IMR-90 (cell line): ENCODE measurements around the gene CCT3. TPM values are rescaled to one million over a fixed set of nuclear protein-coding genes. Genes with fewer than 3 reads are reported as not detected.

Experiments
- ATAC-seq: fragments of 200-7000 bp; cut with Tn5 transposase; 2 replicates; pipeline ENCODE4 v1.9.1; 2020; ENCODE audit warnings: low read depth, mild to moderate bottlenecking, moderate library complexity
- BruUV-seq: library from RNA; stranded (reverse); fragments of 400-500 nt; replicated peaks from 2 replicates; lab custom pipeline; 2021; lab: Mats Ljungman, UMichigan
- CTCF ChIA-PET: fragments of 300-600 bp; formaldehyde crosslinking; extraction: SDS; loops from one replicate; lab custom pipeline; 2021; ENCODE audit warnings: antibody characterized with exemption; lab: Yijun Ruan, JAX
- POLR2A ChIA-PET: fragments of 300-600 bp; sonication (Branson Sonifier 250); formaldehyde crosslinking; loops from one replicate; lab custom pipeline; 2022; ENCODE audit warnings: antibody characterized with exemption; ENCODE audit not compliant: unreplicated experiment; lab: Charles Lee
- DNase-seq: peaks from one replicate; pipeline ENCODE4 v3.0.0; 2013
- H2AFZ ChIP-seq: replicated peaks from 2 replicates; pipeline ENCODE3; 2013; ENCODE audit warnings: low read length, mild to moderate bottlenecking; ENCODE audit not compliant: poor library complexity
- H2AK5ac ChIP-seq: 2 replicates; pipeline ENCODE4 v1.6.1; 2013; ENCODE audit warnings: low read depth, low read length, inconsistent platforms
- H2AK9ac ChIP-seq: replicated peaks from 2 replicates; pipeline ENCODE3; 2013; ENCODE audit warnings: mild to moderate bottlenecking, low read depth, low read length, moderate library complexity; ENCODE audit not compliant: poor library complexity
- H2BK120ac ChIP-seq: 2 replicates; pipeline ENCODE4 v1.6.1; 2013; ENCODE audit warnings: low read depth, low read length, inconsistent platforms
- H2BK15ac ChIP-seq: 3 replicates; pipeline ENCODE4 v1.6.1; 2013; ENCODE audit warnings: low read depth, low read length, inconsistent platforms
- H2BK20ac ChIP-seq: 2 replicates; pipeline ENCODE4 v1.6.1; 2013; ENCODE audit warnings: low read depth, mild to moderate bottlenecking, inconsistent platforms, low read length, moderate library complexity
- H2BK5ac ChIP-seq: 2 replicates; pipeline ENCODE4 v1.6.1; 2013; ENCODE audit warnings: mild to moderate bottlenecking, low read depth, low read length, inconsistent platforms; ENCODE audit not compliant: poor library complexity, severe bottlenecking
- H3K14ac ChIP-seq: replicated peaks from 2 replicates; pipeline ENCODE4 v1.6.1; 2013; ENCODE audit warnings: low read depth, low read length, inconsistent platforms
- H3K18ac ChIP-seq: 2 replicates; pipeline ENCODE4 v1.6.1; 2013; ENCODE audit warnings: low read depth, low read length, control low read depth
- H3K23ac ChIP-seq: 2 replicates; pipeline ENCODE4 v1.6.1; 2013; ENCODE audit warnings: low read depth, low read length, inconsistent platforms
- H3K27ac ChIP-seq: 2 replicates; pipeline ENCODE4 v1.5.1; 2013; ENCODE audit warnings: mild to moderate bottlenecking, control low read depth, low read length; ENCODE audit not compliant: insufficient read depth
- H3K27me3 ChIP-seq: 2 replicates; pipeline ENCODE4 v1.6.1; 2013; ENCODE audit warnings: low read length; ENCODE audit not compliant: control insufficient read depth, insufficient read depth
- H3K36me3 ChIP-seq: 2 replicates; pipeline ENCODE4 v1.6.1; 2013; ENCODE audit warnings: low read length, mixed read lengths; ENCODE audit not compliant: control insufficient read depth, insufficient read depth
- H3K4ac ChIP-seq: 2 replicates; pipeline ENCODE4 v1.6.1; 2013; ENCODE audit warnings: low read depth, low read length, inconsistent platforms
- H3K4me1 ChIP-seq: 2 replicates; pipeline ENCODE4 v1.6.1; 2013; ENCODE audit warnings: low read length, mixed read lengths; ENCODE audit not compliant: control insufficient read depth, insufficient read depth
- H3K4me2 ChIP-seq: 2 replicates; pipeline ENCODE4 v1.6.1; 2013; ENCODE audit warnings: low read depth, mild to moderate bottlenecking, control low read depth, low read length, moderate library complexity
- H3K4me3 ChIP-seq: 2 replicates; pipeline ENCODE4 v1.5.1; 2013; ENCODE audit warnings: low read depth, mild to moderate bottlenecking, control low read depth, low read length, moderate library complexity; ENCODE audit not compliant: insufficient read depth
- H3K56ac ChIP-seq: 2 replicates; pipeline ENCODE4 v1.6.1; 2013; ENCODE audit warnings: low read length, inconsistent platforms; ENCODE audit not compliant: insufficient read depth; ENCODE audit errors: extremely low read depth
- H3K79me1 ChIP-seq, 2 experiments: 2 replicates each; pipeline ENCODE4 v1.6.1; 2013; ENCODE audit warnings: low read length in 2 of 2, inconsistent platforms in 1 of 2, low read depth in 1 of 2
- H3K9ac ChIP-seq: 2 replicates; pipeline ENCODE4 v1.6.1; 2013; ENCODE audit warnings: low read depth, low read length, control low read depth
- H3K9me1 ChIP-seq: 2 replicates; pipeline ENCODE4 v1.6.1; 2013; ENCODE audit warnings: low read length, inconsistent platforms; ENCODE audit not compliant: insufficient read depth
- H3K9me3 ChIP-seq: 2 replicates; pipeline ENCODE4 v1.6.1; 2013; ENCODE audit warnings: low read length; ENCODE audit not compliant: control insufficient read depth, insufficient read depth
- H4K20me1 ChIP-seq: 2 replicates; pipeline ENCODE4 v1.6.1; 2013; ENCODE audit warnings: low read length, inconsistent platforms; ENCODE audit not compliant: insufficient read depth
- H4K5ac ChIP-seq: 2 replicates; pipeline ENCODE4 v1.6.1; 2013; ENCODE audit warnings: mild to moderate bottlenecking, low read depth, low read length, control low read depth
- H4K8ac ChIP-seq, 2 experiments: 2 replicates each; pipeline ENCODE4 v1.6.1; 2013; ENCODE audit warnings: low read depth in 2 of 2, low read length in 2 of 2, control low read depth in 1 of 2, inconsistent platforms in 1 of 2
- H4K91ac ChIP-seq: 2 replicates; pipeline ENCODE4 v1.6.1; 2013; ENCODE audit warnings: low read depth, low read length, inconsistent platforms; ENCODE audit not compliant: insufficient read depth
- BHLHE40 ChIP-seq: fragments of 150-350 bp; IDR thresholded peaks from 2 replicates; pipeline ENCODE4 v1.6.1; 2016; ENCODE audit warnings: mild to moderate bottlenecking, low read depth, low read length
- CEBPB ChIP-seq: IDR thresholded peaks from 2 replicates; pipeline ENCODE4 v1.6.1; 2012; ENCODE audit warnings: low read depth, low read length, improper control_type of control experiment
- CHD1 ChIP-seq: IDR thresholded peaks from 2 replicates; pipeline ENCODE4 v1.6.1; 2012; ENCODE audit warnings: low read depth, low read length, improper control_type of control experiment
- CTCF ChIP-seq: conservative IDR thresholded peaks from 2 replicates; pipeline ENCODE4 v1.5.1; 2012; ENCODE audit warnings: mild to moderate bottlenecking, low read depth, low read length, improper control_type of control experiment
- ELK1 ChIP-seq: fragments of 150-350 bp; IDR thresholded peaks from 2 replicates; pipeline ENCODE4 v1.6.1; 2016; ENCODE audit warnings: low read depth, mild to moderate bottlenecking, low read length, moderate library complexity, borderline replicate concordance
- FOS ChIP-seq: fragments of 150-350 bp; IDR thresholded peaks from 2 replicates; pipeline ENCODE4 v1.6.1; 2016; ENCODE audit warnings: low read depth, low read length
- MAFK ChIP-seq: IDR thresholded peaks from 2 replicates; pipeline ENCODE4 v1.6.1; 2012; ENCODE audit warnings: low read depth, low read length, improper control_type of control experiment
- MAZ ChIP-seq: IDR thresholded peaks from 2 replicates; pipeline ENCODE4 v1.6.1; 2012; ENCODE audit warnings: low read depth, mild to moderate bottlenecking, low read length, improper control_type of control experiment, moderate library complexity, borderline replicate concordance
- MXI1 ChIP-seq: IDR thresholded peaks from 2 replicates; pipeline ENCODE4 v1.6.1; 2012; ENCODE audit warnings: low read depth, mild to moderate bottlenecking, low read length, moderate library complexity, borderline replicate concordance
- NFE2L2 ChIP-seq: fragments of 150-350 bp; IDR thresholded peaks from 2 replicates; pipeline ENCODE4 v1.6.1; 2016; ENCODE audit warnings: low read depth, mild to moderate bottlenecking, low read length
- POLR2A ChIP-seq: IDR thresholded peaks from 2 replicates; pipeline ENCODE4 v1.6.1; 2012; ENCODE audit warnings: mild to moderate bottlenecking, low read depth, low read length
- RAD21 ChIP-seq: IDR thresholded peaks from 2 replicates; pipeline ENCODE4 v1.6.1; 2012; ENCODE audit warnings: low read length, improper control_type of control experiment
- RCOR1 ChIP-seq: IDR thresholded peaks from 2 replicates; pipeline ENCODE4 v1.6.1; 2012; ENCODE audit warnings: mild to moderate bottlenecking, low read length, improper control_type of control experiment; ENCODE audit not compliant: insufficient replicate concordance
- RFX5 ChIP-seq: IDR thresholded peaks from 2 replicates; pipeline ENCODE4 v1.8.0; 2012; ENCODE audit warnings: low read depth, mild to moderate bottlenecking, low read length, moderate library complexity
- SMC3 ChIP-seq: fragments of 150-350 bp; IDR thresholded peaks from 2 replicates; pipeline ENCODE4 v1.6.1; 2016; ENCODE audit warnings: low read depth, mild to moderate bottlenecking, antibody characterized with exemption, low read length, moderate library complexity
- USF2 ChIP-seq: fragments of 150-350 bp; IDR thresholded peaks from 2 replicates; pipeline ENCODE4 v1.6.1; 2017; ENCODE audit warnings: mild to moderate bottlenecking, antibody characterized with exemption, low read length, low read depth
- WGBS, 2 experiments: methylation state at CpG; one replicate each; pipeline versions ENCODE4 v1.1.5 to v1.1.7; 2013; ENCODE audit warnings: missing lambda C conversion rate in 2 of 2; ENCODE audit not compliant: insufficient read length in 1 of 2; ENCODE audit errors: extremely low coverage in 2 of 2; 5-methylcytosine and 5-hydroxymethylcytosine counted together
- dilution Hi-C: fragments of 300-500 bp; cut with HindIII; formaldehyde crosslinking; loops from one replicate; pipeline ENCODE4 v1.14.3; 2018; ENCODE audit warnings: low sequenced_read_pairs; ENCODE audit not compliant: unreplicated experiment
- in situ Hi-C: fragments of 300-500 bp; cut with MboI; formaldehyde crosslinking; loops from 3 replicates; pipeline ENCODE4 v1.14.3; 2019; ENCODE audit warnings: low sequenced_read_pairs, inconsistent platforms, mixed read lengths
- intact Hi-C: fragments of 100-400 bp; cut with micrococcal nuclease; formaldehyde crosslinking; loops from 2 replicates; pipeline ENCODE4 v1.10.0; 2022
- polyA plus RNA-seq, 3 experiments: library from polyadenylated mRNA; depleted of rRNA; stranded (reverse); fragments of >200 nt; gene quantifications; 2 replicates each; pipeline ENCODE4 v1.2.3, GENCODE V29; 2012; ENCODE audit warnings: low replicate concordance in 1 of 3
- total RNA-seq: library from RNA; depleted of rRNA; stranded (reverse); fragments of >200 nt; gene quantifications from 2 replicates; pipeline ENCODE4 v1.2.3, GENCODE V29; 2012

Gene CCT3
- total and polyA plus RNA-seq, 2 of the 4 experiments (the other 2 are of a cell fraction), result 313 to 595 TPM

- intact Hi-C loops (loop anchor here (1.0 to 10.0 kb wide), 3 partner anchors 52 to 225 kb away; no protein-coding TSS in a partner anchor), dilution Hi-C loops (no loop called here), in situ Hi-C loops (loop anchor here (5.0 kb wide), 1 partner anchor 222 kb away; no protein-coding TSS in a partner anchor)
- Histone ChIP-seq H3K4me3 (no peak overlapping the region), H4K5ac (no peak overlapping the region), H2BK15ac (no peak overlapping the region), H3K56ac (no peak overlapping the region), H3K27ac (no peak overlapping the region), H3K9ac (no peak overlapping the region), H2BK20ac (no peak overlapping the region), H2AFZ (no peak overlapping the region), H3K14ac (no peak overlapping the region), H3K4me1 (peaks cover 6% of the 10 kb centered on the region), H3K4me2 (no peak overlapping the region), H2AK5ac (no peak overlapping the region), H3K23ac (no peak overlapping the region), H4K91ac (no peak overlapping the region), H3K9me3 (no peaks in the 10 kb centered on the region), H3K9me1 (no peaks in the 10 kb centered on the region), H3K36me3 (peaks cover 71% of the 10 kb centered on the region), H2BK5ac (no peak overlapping the region), H3K79me1 (peaks cover 13 to 36% of the 10 kb centered on the region in 2 experiments), H3K27me3 (no peaks in the 10 kb centered on the region), H4K8ac (no peak overlapping the region), H3K4ac (no peak overlapping the region), H4K20me1 (peaks cover 18% of the 10 kb centered on the region; the same call in 1 of the 2 replicates), H2AK9ac (no peak overlapping the region), H2BK120ac (no peak overlapping the region), H3K18ac (no peak overlapping the region)
- DNase-seq (peak; percentile 34), ATAC-seq (0 out of 2 replicates have a peak, but pooled peaks have one; percentile 8)
- no TSS peak for BruUV-seq
- TF ChIP-seq MAFK (no peak), BHLHE40 (no peak), FOS (no peak), SMC3 (peak; percentile 37; the same call in 1 of the 2 replicates), MXI1 (no peak), ELK1 (no peak), CTCF (peak; percentile 63), RAD21 (peak; percentile 63), CEBPB (no peak), POLR2A (no peak), CHD1 (no peak), NFE2L2 (no peak), MAZ (no peak), USF2 (no peak), RFX5 (no peak), RCOR1 (no peak)
- no CpG with 5 or more reads among the region's 1 CpG for WGBS, 2 experiments
- ChIA-PET CTCF (interaction anchor here (0.6 kb wide), 1 partner anchor 27 kb away, joined by 3 read pairs; no protein-coding TSS in a partner anchor), POLR2A (no interaction called here)
These were observed 18.4 kb downstream of the CCT3 start for GRCh38 chr1:156319664-156320063.
